HG03575 (cell line): ENCODE measurements around the gene MXI1.

Source experiments
- ATAC-seq: cut with Tn5 transposase; IDR thresholded peaks from one replicate; pipeline ENCODE4 v1.9.1; 2021; ENCODE audit not compliant: unreplicated experiment, insufficient number of reproducible peaks, low FRiP score; ENCODE audit errors: extremely low read depth

The MXI1 gene

GRCh38 chr10:110300486-110300986 is 93.1 kb downstream of the MXI1 start:
- ATAC-seq: no peak

- ATAC-seq: no peak
Measured at GRCh38 chr10:110303681-110304080, 96.3 kb downstream of the MXI1 start.

DNA sequence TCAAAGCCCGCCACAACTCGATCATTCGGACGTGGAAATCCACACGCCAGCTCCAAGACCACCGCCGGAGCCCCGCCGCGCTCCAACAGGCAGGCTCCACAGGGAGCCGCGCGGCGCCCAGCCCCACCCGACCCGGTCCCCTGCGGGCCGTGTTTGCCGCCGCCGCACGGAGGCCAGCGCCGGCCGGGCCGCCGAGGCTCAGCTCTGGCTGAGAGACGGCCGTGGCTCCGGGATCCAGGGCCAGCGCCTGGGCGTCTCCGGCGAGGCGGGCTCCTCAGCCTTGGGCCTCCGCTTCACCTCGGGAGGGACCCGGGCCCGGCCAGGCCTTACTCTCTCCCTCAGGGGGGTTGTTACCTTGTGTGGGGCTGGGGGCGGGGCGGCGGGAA is 97.0 kb downstream of the MXI1 start:
- no peak for ATAC-seq

- peak; percentile 78 for ATAC-seq
Measured at GRCh38 chr10:110304780-110305421, 97.5 kb downstream of the MXI1 start, which contains the start of gene SMNDC1. Gene SMNDC1 (minus strand): TSS chr10:110304920. CDS start chr10:110303587, 1,333 bp downstream.

- no peak for ATAC-seq
Measured at GRCh38 chr10:110305767-110306451, 98.5 kb downstream of the MXI1 start.

- no peak for ATAC-seq
Measured at GRCh38 chr10:110306452-110306768, 99.0 kb downstream of the MXI1 start.

GRCh38 chr10:110307805-110308204 is 100.4 kb downstream of the MXI1 start:
- no peak for ATAC-seq

DNA sequence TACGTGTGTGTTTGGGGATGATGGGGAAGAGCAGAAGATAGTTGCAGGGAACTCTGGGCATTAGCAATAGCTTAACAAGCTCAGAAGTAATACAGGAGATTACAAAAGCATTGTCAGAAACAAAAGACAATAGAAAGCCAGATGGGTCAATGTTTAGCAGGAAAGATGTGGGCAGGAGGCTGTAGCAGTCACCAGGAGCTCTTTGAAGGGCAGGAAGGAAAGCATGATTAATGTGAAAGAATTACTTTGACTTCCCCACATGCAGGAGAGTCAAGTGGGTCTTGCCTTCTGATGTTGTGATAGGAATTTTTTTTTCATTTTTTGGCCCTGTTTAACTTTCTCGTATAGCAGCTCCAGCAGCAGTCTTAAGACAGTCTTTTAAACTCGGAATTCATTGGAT is 103.3 kb downstream of the MXI1 start:
- no peak for ATAC-seq

- ATAC-seq: no peak
Measured at GRCh38 chr10:110311357-110311949, 104.0 kb downstream of the MXI1 start.

- ATAC-seq: no peak
Measured at GRCh38 chr10:110312206-110312605, 104.8 kb downstream of the MXI1 start.

DNA sequence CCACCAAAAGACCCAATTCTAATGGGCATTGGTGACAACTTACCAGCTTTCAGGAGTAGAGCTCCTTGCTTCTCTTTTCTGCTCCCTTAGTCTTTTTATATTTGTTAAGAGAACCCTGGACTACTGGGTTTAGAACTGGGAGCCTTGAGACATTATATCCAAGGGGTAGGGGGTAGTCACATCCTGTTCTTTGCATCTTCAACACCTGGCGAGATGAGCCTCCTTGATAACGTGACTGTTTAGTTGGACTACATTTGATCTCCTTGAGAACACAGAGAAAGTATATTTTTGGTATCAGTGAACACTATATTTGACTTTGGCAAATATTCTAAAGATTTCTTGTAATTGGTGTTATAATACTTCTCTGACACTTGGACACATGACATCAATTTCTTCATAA is 106.3 kb downstream of the MXI1 start:
- no peak for ATAC-seq

DNA sequence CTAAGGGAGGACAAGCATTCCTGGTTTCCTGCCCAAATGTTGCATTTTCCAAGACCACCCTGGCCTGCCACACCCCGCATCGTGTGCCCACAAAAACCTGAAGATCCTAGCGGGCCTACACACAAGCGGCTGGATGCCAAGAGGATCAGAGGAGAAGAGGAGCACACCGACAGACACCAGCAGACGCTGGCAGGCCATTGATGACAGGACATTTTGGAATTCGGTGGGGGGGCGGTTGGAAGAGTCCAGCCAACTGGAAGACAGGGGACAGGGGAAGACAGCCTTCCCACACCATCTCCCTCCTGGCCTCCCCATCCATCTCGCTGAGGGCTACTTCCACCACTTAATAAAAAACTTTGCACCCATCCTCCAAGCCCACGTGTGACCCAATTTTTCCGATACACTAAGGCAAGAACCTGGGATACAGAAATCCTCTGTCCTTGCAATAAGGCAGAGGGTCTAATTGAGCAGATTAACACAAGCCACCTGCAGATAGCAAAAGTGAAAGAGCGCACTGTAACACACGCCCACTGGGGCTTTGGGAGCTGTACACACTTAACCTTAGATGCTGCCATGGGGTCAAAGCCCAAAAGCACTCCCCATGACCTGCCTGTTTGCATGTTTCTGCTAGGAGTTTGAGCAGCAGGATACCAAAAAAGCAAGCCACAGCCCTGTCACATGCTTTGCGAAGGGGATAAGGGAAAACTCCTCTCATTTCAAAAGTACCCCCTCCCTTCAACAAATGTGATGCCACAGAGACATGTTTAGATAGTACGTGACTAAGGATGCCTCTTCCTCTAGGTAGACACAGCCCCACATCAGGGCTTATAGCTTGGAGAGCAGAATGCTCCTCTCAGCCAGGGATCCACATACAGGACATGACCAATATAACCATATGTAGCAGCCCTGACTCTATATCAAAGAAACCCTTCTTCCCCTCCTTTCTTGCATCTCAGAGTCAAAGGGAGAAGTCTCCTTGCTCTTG is 110.8 kb downstream of the MXI1 start:
- ATAC-seq: no peak

DNA sequence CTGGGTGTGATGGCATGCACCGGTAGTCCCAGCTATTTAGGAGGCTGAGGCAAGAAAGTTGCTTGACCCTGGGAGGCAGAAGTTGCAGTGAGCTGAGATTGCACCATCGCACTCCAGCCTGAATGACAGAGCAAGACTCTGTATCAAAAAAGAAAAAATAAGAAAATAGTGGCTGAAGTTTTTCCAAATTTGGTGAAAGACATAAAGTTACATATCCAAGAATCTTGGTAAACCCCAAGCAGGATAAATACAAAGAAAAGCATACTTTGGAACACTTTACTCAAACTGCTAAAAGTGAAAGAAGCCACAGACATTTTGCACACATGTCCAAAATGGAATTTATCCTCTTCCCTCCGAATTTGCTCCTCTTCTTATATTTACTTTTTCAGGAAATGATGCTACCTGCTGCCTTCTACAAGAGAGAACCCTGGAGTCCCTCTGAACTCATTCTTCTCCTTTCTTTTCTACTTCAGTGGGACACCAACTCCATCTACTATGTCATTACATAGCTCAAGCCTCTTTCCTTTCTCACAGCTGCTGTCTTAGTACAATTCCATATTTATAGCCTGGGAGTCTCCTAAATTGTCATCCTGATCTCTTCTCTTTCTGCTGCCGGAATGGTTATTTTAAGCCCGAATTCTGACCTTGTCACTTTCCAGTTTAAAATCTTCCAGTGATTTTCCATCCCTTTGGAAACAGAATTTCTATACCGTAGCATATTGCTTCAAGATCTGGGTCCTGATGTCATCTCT is 114.6 kb downstream of the MXI1 start:
- no peak for ATAC-seq

DNA sequence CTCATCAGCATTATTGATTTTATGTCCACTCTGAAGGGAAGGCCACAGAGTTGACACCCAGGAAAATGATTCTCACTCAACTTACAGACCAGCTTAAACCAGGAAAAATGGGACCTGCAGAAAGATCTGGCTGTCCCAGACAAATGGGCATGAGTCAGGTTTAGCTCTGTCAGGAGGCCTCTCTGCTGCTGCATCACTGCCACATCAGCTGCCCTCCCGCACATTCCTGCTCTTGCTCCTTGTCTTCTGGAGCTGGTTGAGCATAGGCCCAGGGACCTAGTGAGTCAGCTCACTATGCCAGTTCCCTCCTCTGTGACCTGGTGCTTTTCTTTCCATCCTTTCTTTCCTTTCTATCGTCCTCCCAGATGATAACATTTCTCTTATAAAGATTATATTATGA is 116.1 kb downstream of the MXI1 start:
- no peak for ATAC-seq

GRCh38 chr10:110324201-110324804 is 116.9 kb downstream of the MXI1 start:
- no peak for ATAC-seq

GRCh38 chr10:110324805-110325280 is 117.4 kb downstream of the MXI1 start:
- no peak for ATAC-seq

- ATAC-seq: no peak
Measured at GRCh38 chr10:110326351-110327032, 119.1 kb downstream of the MXI1 start.
